Astrocyte (in vitro differentiated cells and primary cell): ENCODE results near the gene TUNAR.

Experiments used
- CTCF ChIP-seq: IDR thresholded peaks from 2 replicates; pipeline ENCODE4 v1.5.1; 2011; ENCODE audit warnings: low read depth, mild to moderate bottlenecking, inconsistent platforms, low read length, moderate library complexity; ENCODE audit not compliant: insufficient read depth
- EZH2 ChIP-seq: IDR thresholded peaks from 2 replicates; pipeline ENCODE4 v1.6.1; 2012; ENCODE audit warnings: mild to moderate bottlenecking, low read length, inconsistent platforms; ENCODE audit not compliant: insufficient read depth

- TF ChIP-seq CTCF, result no peak
- no peak for TF ChIP-seq EZH2
These were observed 9.9 kb downstream of the TUNAR start for GRCh38 chr14:95886366-95887056.
